ENCODE measurements around the gene C1orf21. TPM values are rescaled to one million over a fixed set of nuclear protein-coding genes. Genes with fewer than 3 reads are reported as not detected.

The C1orf21 gene
- total RNA-seq, 4 donors from 2014 or later, result 13.1 to 30.6 (median 22.1) TPM

DNA sequence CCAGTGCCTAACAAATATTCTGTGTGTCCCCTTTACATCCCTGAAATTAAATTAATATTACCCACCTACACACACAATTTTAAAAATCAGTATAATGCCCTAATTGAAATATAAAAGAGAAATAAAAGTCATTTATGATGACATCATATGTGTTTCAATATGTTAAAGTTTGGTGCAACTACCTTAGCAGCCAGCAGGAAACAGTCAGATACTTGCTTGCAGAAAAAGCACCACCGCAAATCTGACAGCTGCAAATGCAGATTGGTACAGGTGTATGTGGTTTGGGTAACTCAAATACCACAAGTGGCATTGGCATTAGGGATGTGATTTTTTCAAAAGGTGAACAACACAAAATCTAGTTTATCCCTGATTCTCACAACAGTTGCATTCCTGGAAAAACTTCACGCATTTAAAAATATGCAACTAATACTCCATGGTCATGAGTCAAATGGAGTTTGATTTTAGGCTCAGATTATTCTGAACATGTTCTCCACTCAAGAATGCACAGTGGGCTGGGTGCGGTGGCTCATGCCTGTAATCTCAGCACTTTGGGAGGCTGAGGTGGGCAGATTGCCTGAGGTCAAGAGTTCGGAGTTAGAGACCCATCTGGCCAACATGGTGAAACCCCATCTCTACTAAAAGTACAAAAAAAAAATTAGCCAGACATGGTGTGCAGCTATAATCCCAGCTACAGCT, 261.5 kb downstream of the C1orf21 start:
- Histone ChIP-seq H3K4me3 (replicated peaks in 1 of 3) (no peak overlapping the region), H3K9me3 (no peaks in the 10 kb centered on the region), H3K4me1 (peaks cover 0 to 4% of the 10 kb centered on the region in 2 donors), H3K27ac (no peak overlapping the region), H3K36me3 (no peaks in the 10 kb centered on the region), H3K27me3 (no peaks in the 10 kb centered on the region)
- no peak for TF ChIP-seq POLR2A (IDR thresholded peaks at IDR 0.05)
- TF ChIP-seq CTCF (IDR thresholded peaks at IDR 0.05), result no peak
- DNase-seq, result no peak
- WGBS, 2 donors, result 88 to 94% methylated on average over 4 of the region's 4 CpGs
- intact Hi-C loops (cut with DNase I), result no loop called here

- Histone ChIP-seq H3K27me3 (no peaks in the 10 kb centered on the region), H3K4me1 (peaks cover 0 to 4% of the 10 kb centered on the region in 2 donors), H3K36me3 (no peaks in the 10 kb centered on the region), H3K27ac (no peak overlapping the region), H3K9me3 (no peaks in the 10 kb centered on the region), H3K4me3 (replicated peaks in 1 of 3) (no peak overlapping the region)
- no peak for DNase-seq
- no peak for TF ChIP-seq CTCF (IDR thresholded peaks at IDR 0.05)
- no peak for TF ChIP-seq POLR2A (IDR thresholded peaks at IDR 0.05)
- 82 to 85% methylated on average over 6 of the region's 6 CpGs for WGBS, 2 donors
- intact Hi-C loops (cut with DNase I), result no loop called here
These were observed 262.0 kb downstream of the C1orf21 start for GRCh38 chr1:184648856-184649201.

DNA sequence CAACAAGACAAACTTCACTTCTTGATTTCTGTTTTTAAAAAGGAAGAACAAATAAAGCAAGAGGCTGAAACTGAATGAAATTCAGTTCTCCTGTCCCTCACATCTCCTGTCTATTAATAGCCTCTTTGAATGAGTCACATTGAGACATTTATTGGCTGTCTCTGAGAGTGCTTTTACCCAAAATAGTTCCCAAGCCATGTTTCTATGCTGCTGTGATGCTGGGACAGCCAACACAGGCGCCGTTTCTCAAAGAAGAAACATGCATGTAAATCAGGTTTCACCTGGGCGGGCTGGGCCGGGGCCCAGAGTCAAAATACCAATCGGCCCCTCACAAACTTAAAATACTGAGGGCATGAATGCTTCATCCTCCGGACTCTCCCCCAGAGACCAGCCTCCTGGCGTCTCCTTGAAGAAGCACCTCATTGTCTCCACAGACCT, 262.6 kb downstream of the C1orf21 start:
- H3K27ac ChIP-seq, result no peak overlapping the region
- no peak for DNase-seq
- intact Hi-C loops (cut with DNase I), result no loop called here

DNA sequence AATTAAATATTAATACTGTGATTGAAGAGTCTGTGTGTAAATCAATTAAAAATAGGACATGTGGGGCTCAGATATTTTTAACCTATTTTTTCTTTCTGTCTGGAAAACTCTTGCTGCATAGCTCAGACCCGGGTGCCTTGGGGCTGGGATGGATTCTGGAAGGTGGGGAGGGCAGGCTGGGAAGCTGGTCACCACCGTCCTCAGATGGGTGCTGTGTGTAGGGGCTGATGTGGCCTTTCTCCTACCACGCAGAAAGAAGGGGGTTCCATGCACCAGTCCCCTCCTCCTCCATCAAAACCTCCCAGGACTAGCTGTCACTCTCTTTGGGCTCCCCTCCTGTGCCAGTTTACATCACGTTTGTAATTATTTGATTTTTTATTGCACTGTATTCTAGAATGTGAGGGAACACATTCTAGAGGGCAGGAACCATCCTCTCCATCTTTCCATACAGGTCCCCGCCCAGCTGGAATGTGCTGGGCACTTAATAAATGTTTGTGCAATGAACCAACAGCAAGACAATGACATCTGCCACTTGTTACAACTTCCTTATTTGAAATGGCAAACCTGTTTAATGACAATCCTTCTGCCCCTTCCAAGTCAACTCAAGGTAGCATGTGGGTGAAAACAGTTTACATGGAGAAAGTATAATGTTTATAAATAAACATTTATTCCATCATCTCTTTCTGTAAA, 263.5 kb downstream of the C1orf21 start:
- no peaks in the 10 kb centered on the region for H3K27me3 ChIP-seq
- DNase-seq, result no peak
- H3K36me3 ChIP-seq, result no peaks in the 10 kb centered on the region
- WGBS, 2 donors, result 76 to 78% methylated on average over 5 of the region's 5 CpGs
- H3K4me3 ChIP-seq (replicated peaks in 1 of 3), result no peak overlapping the region
- no peaks in the 10 kb centered on the region for H3K9me3 ChIP-seq
- no peak overlapping the region for H3K27ac ChIP-seq
- TF ChIP-seq CTCF (IDR thresholded peaks at IDR 0.05) (no peak), POLR2A (IDR thresholded peaks at IDR 0.05) (no peak)
- intact Hi-C loops (cut with DNase I), result no loop called here
- H3K4me1 ChIP-seq, result peaks cover 0 to 4% of the 10 kb centered on the region in 2 donors

More for the DNA sequence above, 262.6 kb downstream of the C1orf21 start:
- no peaks in the 10 kb centered on the region for H3K36me3 ChIP-seq
- peaks cover 0 to 4% of the 10 kb centered on the region in 2 donors for H3K4me1 ChIP-seq
- H3K9me3 ChIP-seq, result no peaks in the 10 kb centered on the region
- TF ChIP-seq CTCF (IDR thresholded peaks at IDR 0.05), result no peak
- TF ChIP-seq POLR2A (IDR thresholded peaks at IDR 0.05), result no peak
- no peaks in the 10 kb centered on the region for H3K27me3 ChIP-seq
- WGBS, 2 donors, result 83 to 89% methylated on average over 7 of the region's 7 CpGs
- H3K4me3 ChIP-seq (replicated peaks in 1 of 3), result no peak overlapping the region

DNA sequence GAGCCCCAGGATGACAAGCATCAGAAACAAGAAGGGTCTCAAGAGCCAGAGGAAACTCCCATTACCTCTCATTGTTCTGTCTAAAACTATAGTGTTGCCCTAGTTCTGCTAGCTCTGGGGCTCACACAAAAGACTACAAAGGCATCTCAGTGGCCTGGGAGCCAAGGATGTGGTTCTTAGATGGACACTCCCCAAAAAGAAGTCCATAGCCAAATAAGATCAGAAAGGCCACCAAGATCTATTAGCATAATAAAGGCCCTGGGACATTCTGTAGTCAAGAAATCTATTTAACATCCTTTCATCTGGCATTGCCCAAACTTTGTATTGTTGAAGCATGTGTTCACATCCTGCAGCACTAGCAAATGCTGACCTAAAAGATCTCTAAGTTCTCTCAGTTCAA, 268.4 kb downstream of the C1orf21 start:
- no peak overlapping the region for H3K4me3 ChIP-seq (replicated peaks in 1 of 3)
- no peak overlapping the region for H3K27ac ChIP-seq
- no peak for DNase-seq
- TF ChIP-seq CTCF (IDR thresholded peaks at IDR 0.05) (no peak), POLR2A (IDR thresholded peaks at IDR 0.05) (no peak)
- no peaks in the 10 kb centered on the region for H3K36me3 ChIP-seq
- intact Hi-C loops (cut with DNase I), result no loop called here
- no peaks in the 10 kb centered on the region for H3K4me1 ChIP-seq
- H3K9me3 ChIP-seq, result no peaks in the 10 kb centered on the region
- no peaks in the 10 kb centered on the region for H3K27me3 ChIP-seq

Measured in thyroid gland (tissue), 4 donors.